H1 (cell line): ENCODE measurements around the gene BORCS6. TPM values are rescaled to one million over a fixed set of nuclear protein-coding genes. Genes with fewer than 3 reads are reported as not detected.

Source experiments
- CHD1 ChIP-seq: IDR thresholded peaks from 2 replicates; pipeline ENCODE4 v1.6.1; 2012; ENCODE audit warnings: low read depth, low read length, improper control_type of control experiment
- HDAC6 ChIP-seq: IDR thresholded peaks from one replicate; pipeline ENCODE4 v1.7.1; 2012; ENCODE audit warnings: low read depth, mild to moderate bottlenecking, inconsistent platforms, low read length, moderate library complexity
- KDM4A ChIP-seq: IDR thresholded peaks from one replicate; pipeline ENCODE4 v1.7.1; 2012; ENCODE audit warnings: low read depth, mild to moderate bottlenecking, moderate library complexity, low read length, inconsistent platforms; ENCODE audit not compliant: severe bottlenecking
- MAFK ChIP-seq: IDR thresholded peaks from 2 replicates; pipeline ENCODE4 v1.6.1; 2012; ENCODE audit warnings: low read depth, mild to moderate bottlenecking, improper control_type of control experiment, low read length
- RXRA ChIP-seq: IDR thresholded peaks from 2 replicates; pipeline ENCODE4 v1.6.1; 2011; ENCODE audit warnings: low read depth, mild to moderate bottlenecking, low read length, moderate library complexity; ENCODE audit not compliant: insufficient read depth
- TBP ChIP-seq: IDR thresholded peaks from 2 replicates; pipeline ENCODE4 v1.6.1; 2011; ENCODE audit warnings: low read depth, low read length, improper control_type of control experiment
- polyA plus RNA-seq, 7 experiments: library from polyadenylated mRNA; depleted of rRNA in 3 of 7; stranded (reverse) in 5 of 7; unstranded in 2 of 7; fragments of >200 nt in 5 of 7; fragments of 200-250 nt in 2 of 7; gene quantifications; 1 replicate in 5 of 7; 2 replicates in 1 of 7; 4 replicates in 1 of 7; pipeline versions ENCODE4 v1.2.1 to v1.2.3, GENCODE V29; 2011 to 2013; ENCODE audit warnings: missing spikeins in 2 of 7, mixed read lengths in 2 of 7
- total RNA-seq: library from RNA; stranded (reverse); fragmentation: NEBNext Ultra II Directional; extraction: Animal tissue kit (Norgen Biotek cat#: 25700); gene quantifications from 2 replicates; pipeline ENCODE4 v1.2.1, GENCODE V29; 2021

The BORCS6 gene
- total and polyA plus RNA-seq, 2 of the 8 experiments (the other 6 are each of a cell fraction or from before 2014, with no cell fraction given): 3.3 to 3.6 TPM

- TF ChIP-seq KDM4A: no peak
- no peak for TF ChIP-seq CHD1
- TF ChIP-seq HDAC6: no peak
- TF ChIP-seq MAFK: no peak
- TF ChIP-seq TBP: peak; percentile 69; the same call in 1 of the 2 replicates
- no peak for TF ChIP-seq RXRA
- TF ChIP-seq, all 59 proteins: peak for 13
Measured at GRCh38 chr17:8162997-8163977, 26.7 kb downstream of the BORCS6 start (continued).
